Activated CD4-positive, alpha-beta memory T cell treated with anti-CD3 and anti-CD28 coated beads, Interleukin-2, amount 10 ng/mL, durations not matched to agents 7 days and 5 days (primary cell): ENCODE results near the gene BRD3. TPM values are rescaled to one million over a fixed set of nuclear protein-coding genes. Genes with fewer than 3 reads are reported as not detected.

ENCODE experiments used
- CTCF ChIA-PET: fragments of 350-600 bp; sonication (Branson Sonifier 250); formaldehyde crosslinking; loops from one replicate; lab custom pipeline; 2021; ENCODE audit warnings: antibody characterized with exemption, inconsistent platforms; lab: Charles Lee
- POLR2A ChIA-PET: fragments of 350-600 bp; sonication (Branson Sonifier 250); formaldehyde crosslinking; loops from one replicate; lab custom pipeline; 2021; ENCODE audit warnings: antibody characterized with exemption; lab: Charles Lee
- DNase-seq: peaks from one replicate; pipeline ENCODE4 v3.0.0-alpha.2; 2020
- H3K27ac Mint-ChIP-seq: one replicate; pipeline ENCODE4 v1.8.0; 2021; ENCODE audit warnings: mild to moderate bottlenecking, mixed read lengths
- H3K27me3 Mint-ChIP-seq: one replicate; pipeline ENCODE4 v1.8.0; 2021; ENCODE audit warnings: mixed read lengths
- H3K36me3 Mint-ChIP-seq: one replicate; pipeline ENCODE4 v1.8.0; 2021; ENCODE audit warnings: low read depth, mixed read lengths
- H3K4me1 Mint-ChIP-seq: one replicate; pipeline ENCODE4 v1.8.0; 2021; ENCODE audit warnings: mixed read lengths
- H3K4me3 Mint-ChIP-seq: one replicate; pipeline ENCODE4 v1.8.0; 2021; ENCODE audit warnings: mild to moderate bottlenecking, mixed read lengths
- H3K9me3 Mint-ChIP-seq: one replicate; pipeline ENCODE4 v1.8.0; 2021; ENCODE audit warnings: mixed read lengths
- total RNA-seq, 2 experiments: library from RNA; stranded (reverse); gene quantifications; one replicate each; pipeline ENCODE4 v1.2.3, GENCODE V29; 2021

The BRD3 gene
- total RNA-seq, 2 experiments from 2014 or later: 26.0 to 29.3 TPM

DNA sequence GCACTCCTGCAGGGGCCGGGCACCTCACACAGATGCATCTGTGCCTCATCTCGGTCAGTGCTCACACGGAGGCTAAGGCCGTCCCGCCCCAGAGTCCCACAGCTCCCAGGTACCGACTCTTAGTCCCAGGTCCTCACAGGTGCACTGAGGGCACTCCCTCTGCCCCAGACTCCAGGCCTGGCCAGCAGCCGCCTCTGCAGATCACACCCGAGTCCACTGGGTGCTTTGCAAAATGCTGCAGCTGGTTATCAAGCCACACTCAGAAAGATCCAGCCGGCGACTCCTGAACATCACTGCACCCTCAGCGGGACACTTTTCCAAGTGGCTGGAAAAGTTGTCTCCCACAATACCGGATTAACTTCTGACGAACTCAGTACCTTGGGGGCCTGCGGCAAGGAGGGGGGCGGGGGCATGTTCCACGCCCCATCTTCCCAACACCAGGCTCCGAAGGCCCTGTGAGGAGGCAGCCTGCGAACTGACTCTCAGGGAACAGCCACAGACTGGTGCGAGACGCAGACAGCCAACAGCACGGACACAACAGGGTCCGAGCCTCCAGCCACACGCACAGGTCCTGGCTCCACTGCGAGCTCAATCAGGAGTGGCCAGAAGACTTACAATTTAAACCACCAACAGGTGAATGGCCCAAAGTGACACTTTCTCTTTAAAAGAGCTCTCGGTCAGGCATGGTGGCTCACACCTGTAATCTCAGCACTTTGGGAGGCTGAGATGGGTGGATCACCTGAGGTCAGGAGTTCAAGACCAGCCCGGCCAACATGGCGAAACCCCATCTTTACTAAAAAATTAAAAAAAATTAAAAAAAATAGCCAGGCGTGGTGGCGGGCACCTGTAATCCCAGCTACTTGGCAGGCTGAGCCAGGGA, 4.0 kb downstream of the BRD3 start:
- peaks cover 1% of the 10 kb centered on the region for H3K27me3 Mint-ChIP-seq
- H3K4me1 Mint-ChIP-seq: peaks cover 27% of the 10 kb centered on the region

DNA sequence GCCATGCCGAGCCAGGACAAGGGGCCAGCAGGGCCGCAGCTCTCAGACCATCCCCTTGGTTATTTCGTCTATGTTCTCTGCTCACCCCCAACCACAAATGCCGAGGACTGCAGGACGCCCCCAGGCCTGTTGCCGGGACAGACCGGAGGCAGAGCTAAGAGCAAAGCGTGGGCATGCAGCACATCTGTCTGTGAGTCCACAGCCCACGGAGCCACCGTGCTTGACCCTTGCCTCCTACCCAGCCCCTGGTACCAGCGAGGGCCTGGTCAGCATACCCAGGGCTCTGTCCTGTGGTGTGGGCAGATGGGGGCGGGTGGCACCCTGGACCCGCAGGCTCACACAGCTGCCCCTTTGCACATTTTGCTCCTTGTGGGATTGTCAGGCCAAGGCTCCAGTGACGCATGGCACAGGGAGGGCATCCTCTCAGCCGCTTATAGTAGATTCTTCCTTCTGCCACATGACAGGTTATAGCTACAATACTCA, 4.7 kb downstream of the BRD3 start:
- CTCF ChIA-PET: no interaction called here
- H3K27me3 Mint-ChIP-seq: no peaks in the 10 kb centered on the region

More for the DNA sequence above, 4.0 kb downstream of the BRD3 start:
- Mint-ChIP-seq H3K9me3 (no peaks in the 10 kb centered on the region), H3K36me3 (no peaks in the 10 kb centered on the region), H3K4me3 (no peak overlapping the region), H3K27ac (no peak overlapping the region)
- no peak for DNase-seq
- ChIA-PET CTCF (no interaction called here), POLR2A (interaction anchor here (4.5 kb wide), 1 partner anchor 38 kb away, joined by 21 read pairs; the partner anchor contains the start of gene BRD3OS)

DNA sequence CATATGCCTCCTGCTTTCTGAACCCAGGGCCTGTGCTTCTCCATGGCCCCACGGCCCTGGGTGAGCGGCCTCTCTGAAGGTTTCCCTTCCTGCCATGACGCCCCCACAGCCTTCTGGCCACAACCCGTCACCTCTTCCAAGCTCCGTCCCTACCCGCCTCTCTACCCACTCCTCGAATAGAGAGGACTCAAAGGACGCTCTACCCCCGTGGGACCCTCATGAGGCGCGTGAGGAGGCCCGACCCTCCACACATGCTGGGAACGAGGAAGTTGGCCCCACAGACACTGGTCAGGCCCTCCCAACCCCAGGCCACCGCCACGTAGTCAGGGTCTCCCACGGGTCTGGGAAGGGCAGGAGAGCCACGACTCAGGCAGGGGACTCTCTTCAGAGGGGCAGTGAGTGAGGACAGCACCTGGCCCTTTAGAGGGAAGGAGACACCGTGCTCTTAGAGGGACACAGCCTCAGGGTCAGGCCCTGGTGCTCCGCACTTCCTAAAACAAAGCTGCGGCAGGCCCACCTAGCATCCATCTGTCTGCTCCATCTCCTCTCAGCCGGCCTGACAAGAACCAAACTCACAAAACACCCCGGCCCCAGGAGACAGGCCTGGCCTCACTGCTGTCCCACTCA, 5.3 kb downstream of the BRD3 start:
- Mint-ChIP-seq H3K4me3 (no peak overlapping the region), H3K9me3 (no peaks in the 10 kb centered on the region), H3K27me3 (no peaks in the 10 kb centered on the region), H3K27ac (no peak overlapping the region), H3K4me1 (peaks cover 25% of the 10 kb centered on the region), H3K36me3 (no peaks in the 10 kb centered on the region)
- CTCF ChIA-PET: no interaction called here
- no peak for DNase-seq
- POLR2A ChIA-PET: interaction anchor here (4.5 kb wide), 1 partner anchor 37 kb away, joined by 21 read pairs; the partner anchor contains the start of gene BRD3OS

More for the DNA sequence above, 4.7 kb downstream of the BRD3 start:
- POLR2A ChIA-PET: interaction anchor here (4.5 kb wide), 1 partner anchor 37 kb away, joined by 21 read pairs; the partner anchor contains the start of gene BRD3OS
- H3K4me1 Mint-ChIP-seq: peaks cover 25% of the 10 kb centered on the region
- no peaks in the 10 kb centered on the region for H3K36me3 Mint-ChIP-seq
- H3K4me3 Mint-ChIP-seq: no peak overlapping the region
- H3K9me3 Mint-ChIP-seq: no peaks in the 10 kb centered on the region
- DNase-seq: no peak
- H3K27ac Mint-ChIP-seq: no peak overlapping the region

DNA sequence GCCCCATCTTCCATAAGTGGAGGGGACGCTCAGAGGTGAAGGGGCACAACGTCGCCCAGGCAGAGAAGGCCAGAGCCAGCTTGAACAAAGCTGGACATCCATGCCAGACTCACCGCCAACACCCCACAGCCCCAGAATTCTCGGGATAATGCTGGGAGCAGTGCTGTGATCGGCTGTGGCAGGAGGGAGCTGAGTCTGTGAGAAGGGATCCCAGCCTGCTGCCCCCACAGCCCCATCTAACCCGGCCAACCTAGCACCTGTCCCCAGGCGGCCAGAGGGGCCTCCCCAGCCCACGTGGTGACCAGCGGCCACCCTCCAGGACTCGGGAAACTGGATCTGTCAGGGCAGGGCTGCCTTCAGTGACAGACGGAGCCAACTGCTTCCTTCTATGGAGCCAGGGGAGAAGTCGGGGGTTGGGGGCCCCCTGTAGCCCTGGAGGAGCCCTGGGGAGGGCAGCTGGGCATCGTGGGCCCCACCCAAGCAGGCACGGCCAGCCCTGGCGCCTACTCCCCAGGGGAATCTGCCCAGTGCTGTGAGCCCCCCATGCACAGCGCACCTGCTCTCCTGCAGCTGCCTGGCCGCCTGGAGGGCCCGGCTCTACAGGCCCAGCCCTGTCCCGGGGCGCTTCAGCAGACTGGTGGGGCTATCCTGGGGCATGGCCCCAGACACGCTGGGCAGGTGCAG, 6.0 kb downstream of the BRD3 start:
- Mint-ChIP-seq H3K27ac (no peak overlapping the region), H3K9me3 (no peaks in the 10 kb centered on the region), H3K36me3 (no peaks in the 10 kb centered on the region), H3K4me3 (no peak overlapping the region), H3K4me1 (peaks cover 24% of the 10 kb centered on the region), H3K27me3 (no peaks in the 10 kb centered on the region)
- POLR2A ChIA-PET: no interaction called here
- no peak for DNase-seq
- CTCF ChIA-PET: no interaction called here

DNA sequence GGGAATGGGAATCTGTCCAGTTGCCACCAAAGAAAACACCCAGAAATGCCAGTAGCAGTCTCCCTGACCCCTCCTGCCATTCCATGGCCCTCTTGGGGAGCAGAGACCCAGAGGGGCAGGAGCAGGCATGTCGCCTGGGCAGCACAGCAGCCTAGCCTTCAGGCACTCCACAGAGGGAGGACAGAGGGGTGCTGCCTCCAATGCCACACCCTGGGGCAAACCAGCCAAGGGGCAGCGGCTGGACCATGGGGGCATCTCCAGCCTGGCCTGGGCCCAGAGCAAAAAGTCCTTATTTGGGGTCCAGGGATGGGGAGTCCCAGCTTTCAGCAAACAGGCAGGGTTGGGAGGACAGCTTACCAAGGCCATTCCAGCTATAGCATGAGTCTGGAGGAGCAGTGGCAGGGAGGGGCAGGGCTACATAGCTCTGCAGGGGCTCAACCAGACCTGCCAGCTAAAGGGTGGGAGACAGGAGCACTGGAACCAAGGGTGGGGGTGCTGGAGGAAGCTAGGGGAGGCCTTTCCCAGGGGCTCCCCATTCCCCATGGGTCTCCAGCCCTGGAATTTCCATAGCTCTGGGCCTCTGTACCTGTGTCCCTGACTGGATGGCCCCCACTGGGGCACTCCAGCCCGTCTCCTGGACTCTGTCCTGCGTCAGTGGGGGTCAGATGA, 6.7 kb downstream of the BRD3 start:
- Mint-ChIP-seq H3K27me3 (no peaks in the 10 kb centered on the region), H3K4me3 (no peak overlapping the region), H3K36me3 (no peaks in the 10 kb centered on the region), H3K4me1 (peaks cover 19% of the 10 kb centered on the region), H3K9me3 (no peaks in the 10 kb centered on the region), H3K27ac (no peak overlapping the region)
- ChIA-PET POLR2A (no interaction called here), CTCF (no interaction called here)
- DNase-seq: no peak

DNA sequence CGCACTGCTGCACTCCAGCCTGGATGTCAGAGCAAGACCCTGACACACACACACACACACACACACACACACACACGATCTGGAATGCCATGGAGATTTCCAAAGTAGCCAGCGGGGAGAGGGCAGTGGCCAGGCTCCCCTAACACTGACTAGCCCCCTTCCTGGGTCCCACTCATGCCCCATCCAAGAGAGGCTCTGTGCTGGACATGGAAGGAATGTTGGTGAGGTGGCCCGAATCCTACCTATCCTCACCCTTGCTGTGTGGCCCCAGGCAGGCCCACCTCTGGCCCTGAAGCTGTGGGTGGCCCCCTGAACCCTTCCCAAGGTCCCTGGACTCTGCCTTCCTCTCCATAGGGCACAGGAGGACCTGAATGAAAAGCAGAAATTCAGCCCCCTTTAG, 7.3 kb downstream of the BRD3 start:
- Mint-ChIP-seq H3K4me1 (peaks cover 13% of the 10 kb centered on the region), H3K27ac (no peak overlapping the region), H3K36me3 (no peaks in the 10 kb centered on the region), H3K4me3 (no peak overlapping the region), H3K9me3 (no peaks in the 10 kb centered on the region), H3K27me3 (no peaks in the 10 kb centered on the region)
- ChIA-PET CTCF (no interaction called here), POLR2A (no interaction called here)
- DNase-seq: no peak

DNA sequence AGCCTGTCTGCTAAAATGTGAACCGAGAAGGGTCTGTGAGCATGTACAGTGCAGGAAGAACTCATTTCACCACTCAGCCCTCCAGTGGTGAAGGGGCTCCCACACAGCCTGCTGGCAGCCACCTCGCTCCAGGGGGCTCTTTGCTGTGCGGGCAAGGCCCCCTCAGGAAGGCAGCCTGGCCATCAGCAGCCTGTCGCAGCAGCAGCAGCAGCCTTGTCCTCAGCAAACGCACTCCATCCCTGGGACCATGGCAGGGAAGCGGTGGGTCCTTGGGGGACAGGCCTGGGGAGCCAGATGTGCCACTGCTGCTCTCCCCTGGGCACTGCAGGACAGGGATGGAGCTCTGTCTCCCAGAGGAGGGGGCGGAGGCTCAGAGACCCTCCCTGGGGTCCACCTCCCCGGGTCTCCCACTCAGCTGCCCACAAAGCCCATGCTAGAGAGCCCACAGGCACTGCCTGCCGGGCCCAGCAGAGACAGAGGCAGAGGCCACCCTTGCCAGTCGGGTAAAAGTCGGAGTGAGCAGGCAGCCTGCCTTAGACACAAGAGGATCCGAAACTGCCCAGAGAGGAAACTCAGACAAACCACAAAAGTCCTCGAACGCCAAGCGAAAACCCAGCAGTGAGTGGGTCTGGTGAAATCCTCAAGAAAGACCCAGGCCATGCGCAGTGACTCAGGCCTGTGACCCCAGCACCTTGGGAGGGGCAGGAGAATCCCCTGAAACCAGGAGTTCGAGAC, 8.0 kb downstream of the BRD3 start:
- Mint-ChIP-seq H3K9me3 (no peaks in the 10 kb centered on the region), H3K27ac (no peak overlapping the region), H3K36me3 (no peaks in the 10 kb centered on the region), H3K27me3 (no peaks in the 10 kb centered on the region), H3K4me1 (peaks cover 10% of the 10 kb centered on the region), H3K4me3 (no peak overlapping the region)
- ChIA-PET POLR2A (no interaction called here), CTCF (no interaction called here)
- DNase-seq: no peak

DNA sequence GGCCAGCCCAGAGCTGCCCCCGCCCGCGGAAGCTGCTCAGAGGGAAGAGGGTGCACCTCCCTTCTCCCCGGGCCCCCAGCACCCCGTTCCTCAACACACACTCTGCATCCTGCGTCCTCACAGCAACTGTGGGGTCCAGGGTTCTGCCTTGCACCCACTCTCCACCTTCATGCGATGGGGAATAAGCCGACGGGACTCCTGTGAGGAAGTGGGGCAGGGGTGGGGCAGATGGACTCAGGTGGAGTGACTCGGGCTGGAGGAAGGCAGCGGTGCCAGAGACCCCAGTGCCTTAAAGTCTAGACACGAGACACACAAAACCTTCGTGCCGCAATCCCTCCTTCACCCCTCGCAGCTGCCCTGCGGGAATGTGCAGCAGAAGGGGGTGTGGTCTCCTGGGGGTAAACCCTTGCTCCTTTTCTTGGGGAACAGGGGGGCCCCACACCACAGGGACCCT, 8.6 kb downstream of the BRD3 start:
- Mint-ChIP-seq H3K9me3 (no peaks in the 10 kb centered on the region), H3K27me3 (no peaks in the 10 kb centered on the region), H3K4me1 (peaks cover 10% of the 10 kb centered on the region), H3K27ac (no peak overlapping the region), H3K36me3 (no peaks in the 10 kb centered on the region), H3K4me3 (no peak overlapping the region)
- ChIA-PET CTCF (no interaction called here), POLR2A (no interaction called here)
- DNase-seq: no peak

DNA sequence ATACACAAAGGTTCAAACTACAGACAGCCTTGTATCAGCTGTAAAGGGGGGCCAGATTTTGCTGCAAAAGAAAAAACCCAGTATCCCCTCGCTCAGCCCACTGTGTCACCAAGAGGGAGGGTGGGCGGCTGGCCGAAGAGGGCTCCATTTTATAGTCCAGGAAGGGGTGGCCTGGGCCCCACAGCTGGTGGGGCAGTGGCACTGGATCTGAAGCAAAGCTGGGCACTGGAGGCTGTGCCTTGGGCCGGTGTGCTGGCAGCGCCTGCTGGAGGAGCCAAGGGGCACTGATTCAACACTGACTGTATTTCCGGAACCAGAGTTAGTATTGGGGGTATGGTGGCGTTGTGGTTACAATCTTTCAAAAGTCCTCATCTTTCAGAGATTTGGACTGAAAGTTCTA, 9.1 kb downstream of the BRD3 start:
- Mint-ChIP-seq H3K27me3 (no peaks in the 10 kb centered on the region), H3K9me3 (no peaks in the 10 kb centered on the region), H3K36me3 (no peaks in the 10 kb centered on the region), H3K4me3 (no peak overlapping the region), H3K4me1 (peaks cover 10% of the 10 kb centered on the region), H3K27ac (no peak overlapping the region)
- ChIA-PET POLR2A (no interaction called here), CTCF (no interaction called here)
- DNase-seq: no peak

DNA sequence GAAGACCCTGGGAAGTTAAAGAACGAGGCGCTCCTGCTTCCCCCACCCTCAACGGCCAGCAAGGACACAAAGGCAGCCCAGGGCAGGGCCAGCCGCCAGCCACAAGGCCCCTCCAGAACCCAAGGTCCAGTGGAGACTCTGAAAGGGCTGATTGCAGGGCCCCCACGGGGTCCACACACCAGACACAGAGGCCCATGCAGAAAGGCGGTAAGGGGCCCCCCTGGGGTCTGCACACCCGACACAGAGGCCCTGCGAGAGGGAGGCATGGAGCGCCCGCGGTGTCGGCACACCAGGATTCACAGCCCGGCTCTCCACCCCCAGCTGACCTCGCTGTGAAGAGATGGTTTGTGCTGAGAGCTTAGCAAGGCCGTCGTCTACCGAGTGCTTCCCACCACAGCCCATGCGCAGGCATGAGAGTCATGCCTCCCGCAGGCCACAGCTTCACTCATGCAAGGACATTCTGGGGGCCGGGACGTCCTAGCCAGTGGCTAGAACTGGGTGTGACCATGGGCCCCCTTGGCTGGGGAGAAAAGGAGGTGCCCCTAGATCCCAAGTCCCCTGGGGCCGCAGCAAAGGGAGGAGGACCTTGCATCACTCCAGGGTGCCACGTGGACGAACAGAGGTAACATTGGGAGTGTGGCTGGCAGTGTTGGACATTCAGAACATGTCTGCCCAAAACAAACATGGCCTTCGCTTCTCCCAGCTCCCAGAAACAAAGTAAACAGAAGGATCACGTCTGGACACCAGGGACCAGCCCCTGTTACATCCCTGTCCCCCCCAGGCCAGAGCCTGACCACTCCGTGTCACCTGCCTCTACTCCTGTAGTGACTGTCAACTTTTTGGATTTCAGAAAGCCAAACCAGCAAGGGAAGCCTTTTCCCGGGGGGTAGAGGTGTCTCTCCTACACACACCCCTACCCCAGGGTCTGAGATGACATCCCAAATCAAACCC, 9.8 kb downstream of the BRD3 start:
- Mint-ChIP-seq H3K36me3 (no peaks in the 10 kb centered on the region), H3K4me1 (peaks cover 10% of the 10 kb centered on the region), H3K27me3 (no peaks in the 10 kb centered on the region), H3K27ac (no peak overlapping the region), H3K9me3 (no peaks in the 10 kb centered on the region), H3K4me3 (no peak overlapping the region)
- CTCF ChIA-PET: no interaction called here
- no peak for DNase-seq
- POLR2A ChIA-PET: no interaction called here

DNA sequence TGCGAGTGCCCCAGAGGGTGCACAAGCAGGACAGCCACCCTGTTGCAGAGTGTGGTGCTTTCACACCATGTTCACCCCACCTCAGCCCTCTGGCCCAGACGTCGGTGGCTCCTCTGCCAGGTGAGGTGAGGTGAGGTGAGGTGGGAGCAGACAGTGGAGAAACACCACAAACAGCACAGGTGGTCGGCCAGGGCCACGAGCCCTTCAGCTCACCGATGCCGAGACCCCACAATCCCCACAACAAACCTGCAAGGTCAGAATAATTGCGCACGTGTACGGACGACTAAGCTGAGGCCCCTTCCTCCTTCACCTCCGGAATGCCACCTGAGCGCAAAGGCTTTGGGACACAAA, 10.5 kb downstream of the BRD3 start:
- H3K27me3 Mint-ChIP-seq: no peaks in the 10 kb centered on the region
- POLR2A ChIA-PET: no interaction called here

More for the DNA sequence above, 10.5 kb downstream of the BRD3 start:
- CTCF ChIA-PET: no interaction called here
- no peak overlapping the region for H3K4me3 Mint-ChIP-seq
- H3K36me3 Mint-ChIP-seq: no peaks in the 10 kb centered on the region
- no peak overlapping the region for H3K27ac Mint-ChIP-seq
- H3K9me3 Mint-ChIP-seq: no peaks in the 10 kb centered on the region
- H3K4me1 Mint-ChIP-seq: peaks cover 10% of the 10 kb centered on the region
- no peak for DNase-seq
